DND-41 (cell line): ENCODE data around the gene MRPS23.

ENCODE experiments used
- ATAC-seq: fragments of 200-7000 bp; cut with Tn5 transposase; 3 replicates; pipeline ENCODE4 v1.9.1; 2021; ENCODE audit warnings: low read depth; ENCODE audit not compliant: insufficient read depth
- DNase-seq: peaks from one replicate; pipeline ENCODE4 v3.0.0-alpha.2; 2020
- H2AFZ ChIP-seq: 2 replicates; pipeline ENCODE4 v1.6.0; 2012; ENCODE audit warnings: low read depth, low read length
- H3K27ac ChIP-seq: 2 replicates; pipeline ENCODE4 v1.5.1; 2012; ENCODE audit warnings: low read length, inconsistent platforms
- H3K27me3 ChIP-seq: fragments of 200-600 bp; sonication (generic); 2 replicates; pipeline ENCODE4 v1.6.0; 2012; ENCODE audit warnings: low read length, mild to moderate bottlenecking, inconsistent platforms; ENCODE audit not compliant: insufficient read depth, poor library complexity
- H3K36me3 ChIP-seq: 2 replicates; pipeline ENCODE4 v1.5.1; 2012; ENCODE audit warnings: low read length, inconsistent platforms; ENCODE audit not compliant: insufficient read depth
- H3K4me1 ChIP-seq: 2 replicates; pipeline ENCODE4 v1.5.1; 2012; ENCODE audit warnings: mild to moderate bottlenecking, low read length; ENCODE audit not compliant: insufficient read depth
- H3K4me2 ChIP-seq: 2 replicates; pipeline ENCODE4 v1.6.0; 2012; ENCODE audit warnings: mild to moderate bottlenecking, moderate library complexity, low read length, inconsistent platforms; ENCODE audit not compliant: insufficient read depth
- H3K4me3 ChIP-seq, 2 experiments: fragments of 200-600 bp in 1 of 2; shearing (Covaris generic) in 1 of 2; 2 replicates each; pipeline ENCODE4 v1.5.1; 2012 to 2016; ENCODE audit warnings: inconsistent platforms in 2 of 2, low read length in 2 of 2, mild to moderate bottlenecking in 2 of 2, low read depth in 1 of 2, moderate library complexity in 1 of 2
- H3K79me2 ChIP-seq: 2 replicates; pipeline ENCODE4 v1.6.0; 2012; ENCODE audit warnings: low read length, inconsistent platforms; ENCODE audit not compliant: insufficient read depth
- H3K9ac ChIP-seq: 2 replicates; pipeline ENCODE4 v1.6.0; 2012; ENCODE audit warnings: low read depth, mild to moderate bottlenecking, inconsistent platforms, low read length, moderate library complexity
- H3K9me3 ChIP-seq: 2 replicates; pipeline ENCODE4 v1.5.1; 2012; ENCODE audit warnings: low read length, moderate library complexity, mild to moderate bottlenecking, inconsistent platforms; ENCODE audit not compliant: insufficient read depth, severe bottlenecking
- H4K20me1 ChIP-seq: 2 replicates; pipeline ENCODE4 v1.6.0; 2012; ENCODE audit warnings: low read length; ENCODE audit not compliant: insufficient read depth
- CTCF ChIP-seq: IDR thresholded peaks from 2 replicates; pipeline ENCODE4 v1.5.1; 2012; ENCODE audit warnings: borderline replicate concordance, low read length, moderate library complexity, mild to moderate bottlenecking; ENCODE audit not compliant: poor library complexity, severe bottlenecking; ENCODE audit errors: extremely low read depth
- EZH2 ChIP-seq: IDR thresholded peaks from 3 replicates; pipeline ENCODE4 v1.6.1; 2012; ENCODE audit warnings: borderline replicate concordance, low read depth, mild to moderate bottlenecking, moderate library complexity, low read length, inconsistent platforms; ENCODE audit not compliant: severe bottlenecking

MRPS23 gene

DNA sequence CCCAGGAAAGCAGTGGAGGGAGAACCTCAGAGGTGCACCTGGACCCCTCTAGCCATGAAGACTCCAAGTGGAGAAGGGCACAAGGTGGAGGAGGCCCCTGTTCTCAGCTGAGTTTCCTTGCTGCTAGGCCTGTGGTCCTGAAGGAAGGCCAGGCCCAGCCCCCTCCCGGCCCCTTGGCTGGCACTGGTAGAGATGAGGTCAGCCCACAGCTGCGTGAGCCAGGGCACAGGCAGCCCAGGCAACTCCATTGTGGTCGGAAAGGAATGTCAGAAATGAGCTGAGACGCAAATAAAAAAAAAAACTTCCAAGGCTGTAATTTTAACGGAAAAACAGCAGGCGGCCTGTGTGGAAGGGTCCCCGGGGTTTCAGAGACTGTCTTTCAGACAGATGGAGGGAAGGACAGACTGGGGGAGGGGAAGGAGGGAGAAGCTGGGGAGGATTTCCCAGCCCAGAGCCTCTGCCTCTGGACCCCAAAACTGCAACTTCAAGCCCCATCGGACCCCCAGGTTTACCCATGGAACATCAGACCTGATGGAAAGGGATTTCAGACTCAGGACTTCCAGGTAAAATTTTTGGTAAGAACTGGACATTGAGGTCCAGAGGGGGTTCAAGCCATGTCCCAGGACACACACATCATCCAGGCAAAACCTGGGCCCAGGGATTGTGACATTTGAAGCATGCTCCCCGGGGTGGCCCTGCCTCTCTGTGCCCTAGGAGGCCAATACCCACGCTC is 25.6 kb upstream of the MRPS23 start:
- TF ChIP-seq CTCF (peak; percentile 12), EZH2 (no peak)
- Histone ChIP-seq H3K9me3 (no peaks in the 10 kb centered on the region), H3K27ac (no peak overlapping the region), H2AFZ (no peak overlapping the region), H3K27me3 (peaks cover 9% of the 10 kb centered on the region), H3K36me3 (no peaks in the 10 kb centered on the region), H3K4me1 (peaks cover 28% of the 10 kb centered on the region), H3K79me2 (no peaks in the 10 kb centered on the region), H3K4me2 (peak overlapping the region; percentile 47; the same call in 1 of the 2 replicates), H3K4me3 (no peak overlapping the region), H3K9ac (no peak overlapping the region), H4K20me1 (no peaks in the 10 kb centered on the region)
- DNase-seq (peak; percentile 40), ATAC-seq (peak; percentile 29)

DNA sequence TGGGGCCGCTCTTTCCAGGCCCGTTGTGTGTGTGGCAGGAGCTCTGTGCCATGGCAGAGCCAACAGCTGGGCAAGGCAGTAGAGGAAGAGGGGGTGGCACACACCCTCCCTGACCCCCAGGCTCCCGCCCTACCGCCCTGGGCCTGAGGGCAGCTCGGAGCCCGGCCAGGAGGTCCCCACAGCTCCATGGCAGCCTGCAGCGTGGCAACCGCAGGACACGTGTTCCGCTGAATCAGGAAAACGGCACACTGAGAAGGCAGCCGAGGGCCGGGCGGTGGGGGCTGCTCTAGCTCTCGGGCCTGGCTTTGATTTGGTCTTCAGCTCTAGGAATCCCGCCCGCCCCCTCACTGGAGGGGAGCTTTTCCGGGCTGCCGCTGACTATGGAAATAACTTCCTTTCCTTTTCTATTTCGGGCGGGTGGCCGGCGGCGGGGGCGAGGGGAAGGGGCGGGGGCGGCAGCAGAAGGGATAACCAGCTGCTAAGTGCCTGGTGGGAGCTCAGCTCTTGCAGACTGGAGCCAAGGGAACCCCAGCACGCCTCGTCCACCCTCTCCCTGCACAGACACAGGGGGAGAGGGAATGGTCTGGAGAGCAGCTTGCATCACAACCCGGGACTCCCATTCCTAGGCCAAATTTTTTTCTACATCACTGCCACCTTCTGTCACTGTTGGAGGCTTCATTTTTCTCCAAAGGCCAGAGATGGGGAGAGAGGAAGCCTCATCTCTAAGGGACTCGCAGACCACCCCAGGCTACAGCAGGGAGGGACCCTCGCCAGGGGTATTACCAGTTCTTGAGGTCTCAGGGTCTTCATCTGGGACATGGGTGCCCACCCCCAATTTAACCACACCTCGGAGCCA is 24.8 kb upstream of the MRPS23 start:
- Histone ChIP-seq H3K27ac (no peak overlapping the region; the same call in 1 of the 2 replicates), H3K9me3 (no peaks in the 10 kb centered on the region), H3K4me3 (peak overlapping the region in 1 of 2 experiments; percentile 23; a peak in 1 of 4 replicates), H3K27me3 (peaks cover 9% of the 10 kb centered on the region), H2AFZ (no peak overlapping the region), H3K4me1 (peaks cover 28% of the 10 kb centered on the region), H3K9ac (no peak overlapping the region), H3K79me2 (no peaks in the 10 kb centered on the region), H3K36me3 (no peaks in the 10 kb centered on the region), H3K4me2 (peak overlapping the region; percentile 47), H4K20me1 (no peaks in the 10 kb centered on the region)
- DNase-seq = peak; percentile 78
- ATAC-seq = peak; percentile 90
- no peak for TF ChIP-seq CTCF
- TF ChIP-seq EZH2 = no peak

DNA sequence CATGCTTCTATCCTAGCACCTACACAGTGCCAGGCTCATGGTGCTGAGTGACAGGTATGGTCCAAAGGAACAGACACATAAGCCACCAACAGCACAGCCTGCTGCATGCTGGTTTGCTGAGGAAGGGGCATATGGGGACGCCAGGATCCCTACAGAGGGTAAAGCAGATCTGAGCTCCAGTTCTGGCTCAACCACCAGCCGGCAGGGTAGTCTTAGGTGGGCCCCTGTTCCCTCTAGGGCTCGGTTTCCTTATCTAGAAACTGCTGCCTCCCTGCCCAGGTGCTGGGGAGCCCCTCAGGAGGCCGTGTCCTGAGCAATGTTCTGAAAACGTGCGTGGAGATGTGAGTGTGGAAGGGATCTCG is 24.2 kb upstream of the MRPS23 start:
- no peaks in the 10 kb centered on the region for H4K20me1 ChIP-seq
- no peaks in the 10 kb centered on the region for H3K79me2 ChIP-seq
- no peak overlapping the region for H3K9ac ChIP-seq
- H3K4me3 ChIP-seq = no peak overlapping the region
- no peak for DNase-seq
- TF ChIP-seq CTCF (no peak), EZH2 (no peak)
- no peak overlapping the region for H2AFZ ChIP-seq
- ATAC-seq = peak; percentile 8; the same call in 2 of the 3 replicates
- H3K36me3 ChIP-seq = no peaks in the 10 kb centered on the region
- peak overlapping the region; percentile 47 for H3K4me2 ChIP-seq
- H3K27me3 ChIP-seq = peaks cover 9% of the 10 kb centered on the region
- H3K9me3 ChIP-seq = no peaks in the 10 kb centered on the region
- peaks cover 28% of the 10 kb centered on the region for H3K4me1 ChIP-seq
- no peak overlapping the region; the same call in 1 of the 2 replicates for H3K27ac ChIP-seq
